ENCODE results near the gene B4GALNT2.

DNA sequence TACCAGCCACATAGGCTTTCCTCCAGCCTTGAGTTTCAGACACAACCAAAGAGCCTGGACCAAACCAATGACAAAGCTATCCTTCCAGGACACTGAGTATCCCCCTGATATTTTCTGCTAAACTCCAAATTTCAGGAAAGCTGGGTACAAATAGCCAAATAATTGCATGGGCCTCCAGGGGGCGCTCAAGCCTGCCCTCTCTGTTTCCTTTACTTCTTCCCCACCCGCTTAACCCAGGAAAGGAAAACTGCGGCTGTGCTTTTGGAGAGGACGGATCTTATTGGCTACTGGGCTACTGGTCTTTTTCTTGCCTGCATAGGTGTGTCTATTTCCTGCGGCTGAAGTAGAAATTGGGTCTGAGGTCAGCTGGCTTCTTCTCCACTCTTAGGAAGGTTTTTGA lies 47.7 kb downstream of the B4GALNT2 start:
- TF ChIP-seq, protein P1, sequence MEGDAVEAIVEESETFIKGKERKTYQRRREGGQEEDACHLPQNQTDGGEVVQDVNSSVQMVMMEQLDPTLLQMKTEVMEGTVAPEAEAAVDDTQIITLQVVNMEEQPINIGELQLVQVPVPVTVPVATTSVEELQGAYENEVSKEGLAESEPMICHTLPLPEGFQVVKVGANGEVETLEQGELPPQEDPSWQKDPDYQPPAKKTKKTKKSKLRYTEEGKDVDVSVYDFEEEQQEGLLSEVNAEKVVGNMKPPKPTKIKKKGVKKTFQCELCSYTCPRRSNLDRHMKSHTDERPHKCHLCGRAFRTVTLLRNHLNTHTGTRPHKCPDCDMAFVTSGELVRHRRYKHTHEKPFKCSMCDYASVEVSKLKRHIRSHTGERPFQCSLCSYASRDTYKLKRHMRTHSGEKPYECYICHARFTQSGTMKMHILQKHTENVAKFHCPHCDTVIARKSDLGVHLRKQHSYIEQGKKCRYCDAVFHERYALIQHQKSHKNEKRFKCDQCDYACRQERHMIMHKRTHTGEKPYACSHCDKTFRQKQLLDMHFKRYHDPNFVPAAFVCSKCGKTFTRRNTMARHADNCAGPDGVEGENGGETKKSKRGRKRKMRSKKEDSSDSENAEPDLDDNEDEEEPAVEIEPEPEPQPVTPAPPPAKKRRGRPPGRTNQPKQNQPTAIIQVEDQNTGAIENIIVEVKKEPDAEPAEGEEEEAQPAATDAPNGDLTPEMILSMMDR (IDR thresholded peaks at IDR 0.05), result peak; percentile 71 to 87 (median 77)
- TF ChIP-seq POLR2A (IDR thresholded peaks at IDR 0.05), result no peak

Data from right lobe of liver (tissue), 4 donors.